Mesodermal cell (in vitro differentiated cells): ENCODE data around the gene AGBL4.

Experiments used
- H3K27ac ChIP-seq: 2 replicates; pipeline ENCODE4 v1.7.0; 2013; ENCODE audit warnings: mild to moderate bottlenecking, low read depth, low read length, moderate library complexity; ENCODE audit not compliant: severe bottlenecking
- H3K36me3 ChIP-seq: 2 replicates; pipeline ENCODE4 v1.7.1; 2013; ENCODE audit warnings: mild to moderate bottlenecking, low read length, moderate library complexity; ENCODE audit not compliant: control insufficient read depth, insufficient read depth
- H3K4me1 ChIP-seq: one replicate; pipeline ENCODE4 v1.7.1; 2013; ENCODE audit warnings: mild to moderate bottlenecking, low read length; ENCODE audit not compliant: insufficient read depth, control insufficient read depth, poor library complexity, severe bottlenecking
- H3K4me3 ChIP-seq: 2 replicates; pipeline ENCODE4 v1.7.0; 2013; ENCODE audit warnings: low read length, control low read depth, mild to moderate bottlenecking; ENCODE audit not compliant: insufficient read depth, poor library complexity, severe bottlenecking; ENCODE audit errors: extremely low read depth
- H3K9me3 ChIP-seq: 2 replicates; pipeline ENCODE4 v1.7.1; 2013; ENCODE audit warnings: mild to moderate bottlenecking, low read length, moderate library complexity; ENCODE audit not compliant: control insufficient read depth
- WGBS, 2 experiments: methylation state at CpG; one replicate each; pipeline ENCODE4 v1.1.5; 2013; ENCODE audit warnings: missing lambda C conversion rate in 2 of 2; ENCODE audit not compliant: insufficient coverage in 2 of 2; 5-methylcytosine and 5-hydroxymethylcytosine counted together

The AGBL4 gene

DNA sequence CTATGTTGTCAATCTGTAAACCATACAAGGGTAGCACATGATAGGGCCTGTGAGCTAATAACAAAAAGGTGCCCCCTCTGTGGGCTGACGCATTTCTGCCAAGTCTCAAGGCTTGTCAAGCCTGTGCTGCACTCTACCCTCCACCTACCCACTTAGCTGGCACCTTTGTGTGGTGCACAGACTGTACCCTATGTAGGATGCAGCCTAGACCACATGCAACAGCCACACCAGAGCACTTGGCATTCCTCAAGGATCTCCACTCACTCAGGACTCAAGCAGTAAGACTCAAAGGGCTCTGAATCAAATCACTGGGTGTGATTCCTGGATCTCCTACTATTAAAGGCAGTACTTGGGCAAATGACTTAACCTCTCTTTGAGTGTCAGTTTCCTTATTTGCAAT lies 1380.6 kb downstream of the AGBL4 start:
- Histone ChIP-seq H3K9me3 (no peaks in the 10 kb centered on the region), H3K4me3 (no peak overlapping the region), H3K36me3 (no peaks in the 10 kb centered on the region), H3K27ac (no peak overlapping the region), H3K4me1 (no peaks in the 10 kb centered on the region)
- 89 to 100% methylated on average over 1 of the region's 1 CpG for WGBS, 2 experiments

- H3K36me3 ChIP-seq: no peaks in the 10 kb centered on the region
- WGBS, 2 experiments: 100% methylated on average over 2 of the region's 5 CpGs; no CpG with 5 or more reads in 1 of the 2 experiments
- no peaks in the 10 kb centered on the region for H3K4me1 ChIP-seq
- H3K27ac ChIP-seq: no peak overlapping the region
- no peak overlapping the region for H3K4me3 ChIP-seq
- H3K9me3 ChIP-seq: no peaks in the 10 kb centered on the region
These were observed 1382.8 kb downstream of the AGBL4 start for GRCh38 chr1:48640836-48641492.

- H3K4me1 ChIP-seq: no peaks in the 10 kb centered on the region
- WGBS, 2 experiments: 63 to 90% methylated on average over 2 of the region's 3 CpGs
- no peaks in the 10 kb centered on the region for H3K36me3 ChIP-seq
- no peak overlapping the region for H3K27ac ChIP-seq
- H3K4me3 ChIP-seq: no peak overlapping the region
- no peaks in the 10 kb centered on the region for H3K9me3 ChIP-seq
These were observed 1393.9 kb downstream of the AGBL4 start for GRCh38 chr1:48629867-48630266.

GRCh38 chr1:48627486-48627885 lies 1396.3 kb downstream of the AGBL4 start:
- Histone ChIP-seq H3K27ac (no peak overlapping the region), H3K36me3 (no peaks in the 10 kb centered on the region), H3K4me3 (no peak overlapping the region), H3K4me1 (no peaks in the 10 kb centered on the region), H3K9me3 (no peaks in the 10 kb centered on the region)
- 87 to 90% methylated on average over 3 to 5 of the region's 5 CpGs for WGBS, 2 experiments

DNA sequence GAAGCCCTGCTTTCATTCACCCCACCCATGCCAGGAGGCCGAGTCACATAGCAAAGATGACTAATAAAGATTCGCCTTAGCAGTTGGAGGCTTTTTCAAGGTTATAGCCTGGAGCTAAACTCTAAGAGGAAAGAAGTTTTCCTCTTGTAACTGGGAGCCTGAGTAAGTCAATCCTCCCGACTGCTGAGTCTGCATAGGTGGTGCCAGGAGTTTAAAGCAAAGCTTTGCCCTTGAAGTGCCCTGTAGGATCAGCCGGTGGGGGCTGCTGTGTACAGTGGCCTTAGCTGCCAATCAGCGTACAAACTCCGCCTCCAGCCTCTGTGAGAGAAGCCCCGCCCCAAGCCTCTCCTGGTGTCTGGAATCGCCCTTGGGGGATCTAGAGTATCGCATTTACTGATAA lies 1404.2 kb downstream of the AGBL4 start:
- Histone ChIP-seq H3K4me3 (no peak overlapping the region), H3K36me3 (no peaks in the 10 kb centered on the region), H3K4me1 (peaks cover 9% of the 10 kb centered on the region), H3K27ac (peak overlapping the region; percentile 46), H3K9me3 (no peaks in the 10 kb centered on the region)
- WGBS, 2 experiments: 18 to 20% methylated on average over 4 to 5 of the region's 9 CpGs

DNA sequence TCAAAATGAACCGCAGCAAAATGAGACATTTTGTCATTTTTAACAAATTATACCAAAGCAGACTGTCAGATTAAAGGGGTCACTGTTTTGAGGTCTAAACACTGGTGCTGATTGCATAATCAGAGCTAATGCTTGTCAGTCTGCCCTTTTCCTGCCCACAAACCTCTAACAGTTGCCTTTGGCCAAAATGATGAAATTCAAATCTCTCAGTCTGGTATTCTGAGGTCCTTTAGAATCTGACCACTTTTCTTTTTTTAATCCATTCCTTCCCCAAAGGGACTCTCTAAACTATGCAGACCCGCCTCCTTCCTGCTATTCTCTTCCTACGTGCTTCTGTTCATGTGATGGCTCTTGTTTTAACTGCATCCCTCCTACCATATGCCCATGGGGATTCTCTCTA lies 1406.5 kb downstream of the AGBL4 start:
- WGBS, 2 experiments: 74 to 94% methylated on average over 2 of the region's 3 CpGs
- peaks cover 9% of the 10 kb centered on the region for H3K4me1 ChIP-seq
- no peak overlapping the region for H3K4me3 ChIP-seq
- H3K36me3 ChIP-seq: no peaks in the 10 kb centered on the region
- no peaks in the 10 kb centered on the region for H3K9me3 ChIP-seq
- H3K27ac ChIP-seq: no peak overlapping the region

- no peaks in the 10 kb centered on the region for H3K36me3 ChIP-seq
- H3K9me3 ChIP-seq: no peaks in the 10 kb centered on the region
- peaks cover 9% of the 10 kb centered on the region for H3K4me1 ChIP-seq
- no peak overlapping the region for H3K27ac ChIP-seq
- WGBS, 2 experiments: 67% methylated on average over 1 of the region's 2 CpGs; no CpG with 5 or more reads in 1 of the 2 experiments
- no peak overlapping the region for H3K4me3 ChIP-seq
These were observed 1407.0 kb downstream of the AGBL4 start for GRCh38 chr1:48616710-48617109.

- H3K4me1 ChIP-seq: no peaks in the 10 kb centered on the region
- no peaks in the 10 kb centered on the region for H3K9me3 ChIP-seq
- H3K36me3 ChIP-seq: no peaks in the 10 kb centered on the region
- no peak overlapping the region for H3K4me3 ChIP-seq
- no peak overlapping the region for H3K27ac ChIP-seq
- WGBS, 2 experiments: 83 to 89% methylated on average over 2 of the region's 2 CpGs
These were observed 1411.9 kb downstream of the AGBL4 start for GRCh38 chr1:48611841-48612240.

DNA sequence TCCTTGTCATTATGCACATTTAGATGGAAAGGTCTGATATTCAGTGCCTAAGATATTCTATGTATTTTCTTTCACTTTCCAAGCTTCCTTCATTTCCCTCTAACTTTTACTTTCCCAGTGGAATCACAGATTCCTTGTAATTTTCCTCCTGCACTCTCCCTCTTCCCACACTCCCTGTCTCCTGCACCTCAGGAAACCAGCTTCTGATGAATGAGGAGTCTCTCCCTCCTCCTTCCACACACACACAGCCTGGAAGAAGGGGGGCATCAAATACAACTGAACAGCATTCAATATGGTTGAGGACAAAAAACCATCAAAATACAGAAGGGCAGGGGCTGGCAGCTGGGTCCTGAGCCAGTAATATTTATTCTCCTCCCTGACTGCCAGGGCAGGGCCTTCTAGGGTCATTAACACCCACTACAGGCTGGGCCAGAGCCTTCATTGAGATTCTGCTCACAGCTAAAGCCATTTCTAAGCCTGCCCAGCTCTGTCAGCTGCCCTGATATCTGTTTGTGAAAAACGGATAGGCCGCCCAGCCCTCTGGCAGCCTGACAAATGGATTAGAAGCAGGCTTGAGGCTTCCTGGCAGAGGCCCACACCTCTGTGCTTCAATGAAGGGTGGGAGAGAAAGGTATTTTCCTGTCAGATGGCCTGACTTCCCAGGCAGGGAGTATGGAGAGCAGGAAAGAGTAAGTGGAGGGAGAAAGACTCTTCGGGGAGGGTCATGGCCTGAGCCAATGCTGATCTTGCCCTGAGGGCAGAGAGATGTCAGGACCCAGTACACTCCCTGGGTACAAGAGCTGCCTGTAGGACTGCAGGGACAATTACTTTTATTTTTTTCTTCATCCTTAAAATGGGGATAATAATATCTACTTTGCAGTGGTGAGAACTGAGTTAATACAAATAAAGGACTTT lies 1412.9 kb downstream of the AGBL4 start:
- Histone ChIP-seq H3K27ac (peak overlapping the region; percentile 41), H3K4me1 (no peaks in the 10 kb centered on the region)

DNA sequence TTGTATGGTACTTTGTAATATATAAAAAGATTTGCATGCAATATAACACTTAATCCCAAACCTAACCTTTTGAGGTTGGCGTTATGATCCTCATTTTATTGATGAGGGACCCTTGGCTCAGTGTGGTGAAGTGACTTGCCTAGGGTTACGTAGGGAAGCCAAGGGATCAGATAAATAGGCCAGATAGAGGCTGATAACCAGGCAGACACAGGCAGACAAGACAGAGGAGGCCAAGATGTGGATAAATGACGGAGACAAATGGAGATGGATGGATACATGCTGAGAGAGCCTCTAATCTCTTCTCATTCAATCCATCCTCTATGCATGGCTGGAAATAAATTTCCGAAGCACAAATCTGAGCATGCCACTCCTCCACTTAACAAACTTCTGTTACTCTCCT lies 1414.9 kb downstream of the AGBL4 start:
- H3K27ac ChIP-seq: no peak overlapping the region
- H3K4me1 ChIP-seq: no peaks in the 10 kb centered on the region
- H3K36me3 ChIP-seq: no peaks in the 10 kb centered on the region
- H3K4me3 ChIP-seq: no peak overlapping the region
- 80 to 100% methylated on average over 1 to 2 of the region's 4 CpGs for WGBS, 2 experiments
- H3K9me3 ChIP-seq: no peaks in the 10 kb centered on the region

More for the DNA sequence above, 1412.9 kb downstream of the AGBL4 start:
- no peaks in the 10 kb centered on the region for H3K36me3 ChIP-seq
- WGBS, 2 experiments: 71 to 75% methylated on average over 2 to 3 of the region's 3 CpGs
- H3K4me3 ChIP-seq: no peak overlapping the region
- no peaks in the 10 kb centered on the region for H3K9me3 ChIP-seq

DNA sequence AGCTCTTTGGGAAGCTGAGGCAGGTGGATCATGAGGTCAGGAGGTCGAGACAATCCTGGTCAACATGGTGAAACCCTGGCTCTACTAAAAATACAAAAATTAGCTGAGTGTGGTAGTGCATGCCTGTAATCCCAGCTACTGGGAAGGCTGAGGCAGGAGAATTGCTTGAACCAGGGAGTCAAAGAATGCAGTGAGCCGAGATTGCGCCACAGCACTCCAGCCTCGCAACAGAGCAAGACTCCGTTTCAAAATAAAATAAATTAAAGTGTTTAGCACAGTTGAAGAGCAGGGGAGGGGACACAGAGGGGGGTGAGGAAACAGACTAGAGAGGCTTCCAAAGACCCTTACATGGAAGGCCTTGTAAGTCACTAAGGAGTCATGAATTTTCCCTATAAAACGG lies 1420.5 kb downstream of the AGBL4 start:
- WGBS, 2 experiments: 76 to 77% methylated on average over 5 of the region's 6 CpGs
- Histone ChIP-seq H3K27ac (no peak overlapping the region), H3K9me3 (no peaks in the 10 kb centered on the region), H3K36me3 (no peaks in the 10 kb centered on the region), H3K4me1 (peaks cover 3% of the 10 kb centered on the region), H3K4me3 (no peak overlapping the region)
